OCI-LY7 (cell line): Measurements from ENCODE around the gene KRTAP9-2.
"Not testable (repeated sequence)": the region's sequence is repeated elsewhere in the genome, so short reads cannot be mapped to it uniquely, and the experiment has no call there.

Experiments used
- CTCF ChIP-seq: fragments of 200-600 bp; sonication (generic); conservative IDR thresholded peaks from 2 replicates; pipeline ENCODE4 v1.5.1; 2014; ENCODE audit warnings: mild to moderate bottlenecking, antibody characterized with exemption, low read length, moderate library complexity, mixed read lengths
- EZH2phosphoT487 ChIP-seq: fragments of 200-600 bp; sonication (generic); IDR thresholded peaks from 2 replicates; pipeline ENCODE4 v1.6.1; 2018; ENCODE audit warnings: low read depth, borderline replicate concordance, mild to moderate bottlenecking, mixed run types, antibody characterized with exemption, low read length, moderate library complexity, mixed read lengths

GRCh38 chr17:41232399-41233105 is 6.1 kb downstream of the KRTAP9-2 start, which contains the start of gene KRTAP9-3:
- not testable (repeated sequence) for TF ChIP-seq CTCF, EZH2phosphoT487
